A673 (cell line): ENCODE results near the gene IGSF11.

Source experiments
- EZH2 ChIP-seq: fragments of 200-600 bp; sonication (generic); IDR thresholded peaks from 2 replicates; pipeline ENCODE4 v1.6.1; 2017; ENCODE audit warnings: borderline replicate concordance, low read depth, mild to moderate bottlenecking, mixed read lengths, antibody characterized with exemption, low read length; ENCODE audit not compliant: poor library complexity, severe bottlenecking
- TF ChIP-seq, protein P1 (sequence below): fragments of 300-800, 200-600 bp; sonication (generic); conservative IDR thresholded peaks from 2 replicates; pipeline ENCODE4 v1.5.1; 2017; ENCODE audit warnings: low read depth, mild to moderate bottlenecking, antibody characterized with exemption, low read length, moderate library complexity, mixed read lengths

GRCh38 chr3:119034256-119035013, at the start of gene IGSF11:
- TF ChIP-seq, protein P1, sequence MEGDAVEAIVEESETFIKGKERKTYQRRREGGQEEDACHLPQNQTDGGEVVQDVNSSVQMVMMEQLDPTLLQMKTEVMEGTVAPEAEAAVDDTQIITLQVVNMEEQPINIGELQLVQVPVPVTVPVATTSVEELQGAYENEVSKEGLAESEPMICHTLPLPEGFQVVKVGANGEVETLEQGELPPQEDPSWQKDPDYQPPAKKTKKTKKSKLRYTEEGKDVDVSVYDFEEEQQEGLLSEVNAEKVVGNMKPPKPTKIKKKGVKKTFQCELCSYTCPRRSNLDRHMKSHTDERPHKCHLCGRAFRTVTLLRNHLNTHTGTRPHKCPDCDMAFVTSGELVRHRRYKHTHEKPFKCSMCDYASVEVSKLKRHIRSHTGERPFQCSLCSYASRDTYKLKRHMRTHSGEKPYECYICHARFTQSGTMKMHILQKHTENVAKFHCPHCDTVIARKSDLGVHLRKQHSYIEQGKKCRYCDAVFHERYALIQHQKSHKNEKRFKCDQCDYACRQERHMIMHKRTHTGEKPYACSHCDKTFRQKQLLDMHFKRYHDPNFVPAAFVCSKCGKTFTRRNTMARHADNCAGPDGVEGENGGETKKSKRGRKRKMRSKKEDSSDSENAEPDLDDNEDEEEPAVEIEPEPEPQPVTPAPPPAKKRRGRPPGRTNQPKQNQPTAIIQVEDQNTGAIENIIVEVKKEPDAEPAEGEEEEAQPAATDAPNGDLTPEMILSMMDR = peak; percentile 42
- TF ChIP-seq EZH2 = no peak
